ENCODE results near the gene SLC26A6.

The SLC26A6 gene

GRCh38 chr3:48599509-48600285, 35.6 kb downstream of the SLC26A6 start:
- no peak overlapping the region for H3K4me3 ChIP-seq (ENCODE audit: low read depth, low read length)
- no peak for TF ChIP-seq CTCF (IDR thresholded peaks at IDR 0.05; ENCODE audit: insufficient read depth, low read depth, low read length, missing control alignments)
- no peak for DNase-seq (ENCODE audit: low read depth)

GRCh38 chr3:48599077-48599501, 36.2 kb downstream of the SLC26A6 start:
- no peak for DNase-seq (ENCODE audit: low read depth)
- H3K4me3 ChIP-seq (ENCODE audit: low read depth, low read length) = no peak overlapping the region
- TF ChIP-seq CTCF (IDR thresholded peaks at IDR 0.05; ENCODE audit: insufficient read depth, low read depth, low read length, missing control alignments) = no peak

- TF ChIP-seq CTCF (IDR thresholded peaks at IDR 0.05; ENCODE audit: insufficient read depth, low read depth, low read length, missing control alignments) = no peak
- H3K4me3 ChIP-seq (ENCODE audit: low read depth, low read length) = no peak overlapping the region
Measured at GRCh38 chr3:48598323-48599076, 36.8 kb downstream of the SLC26A6 start.

GRCh38 chr3:48597408-48597800, 37.9 kb downstream of the SLC26A6 start:
- no peak for DNase-seq (ENCODE audit: low read depth)
- H3K4me3 ChIP-seq (ENCODE audit: low read depth, low read length) = no peak overlapping the region
- no peak for TF ChIP-seq CTCF (IDR thresholded peaks at IDR 0.05; ENCODE audit: insufficient read depth, low read depth, low read length, missing control alignments)

More at GRCh38 chr3:48598323-48599076, 36.8 kb downstream of the SLC26A6 start:
- no peak for DNase-seq (ENCODE audit: low read depth)

- DNase-seq (ENCODE audit: low read depth) = no peak
- TF ChIP-seq CTCF (IDR thresholded peaks at IDR 0.05; ENCODE audit: insufficient read depth, low read depth, low read length, missing control alignments) = no peak
Measured at GRCh38 chr3:48596676-48597407, 38.4 kb downstream of the SLC26A6 start.

GRCh38 chr3:48596157-48596556, 39.1 kb downstream of the SLC26A6 start:
- TF ChIP-seq CTCF (IDR thresholded peaks at IDR 0.05; ENCODE audit: insufficient read depth, low read depth, low read length, missing control alignments) = no peak
- no peak for DNase-seq (ENCODE audit: low read depth)
- no peak overlapping the region for H3K4me3 ChIP-seq (ENCODE audit: low read depth, low read length)

More at GRCh38 chr3:48596676-48597407, 38.4 kb downstream of the SLC26A6 start:
- no peak overlapping the region for H3K4me3 ChIP-seq (ENCODE audit: low read depth, low read length)

Data from GM12865 (cell line).